ENCODE measurements around the gene FN3KRP. TPM values are rescaled to one million over a fixed set of nuclear protein-coding genes. Genes with fewer than 3 reads are reported as not detected.

Gene FN3KRP
- total and polyA plus RNA-seq, 2 of the 13 experiments (the other 11 are each of a cell fraction or from before 2014, with no cell fraction given): 22.4 to 28.2 TPM

DNA sequence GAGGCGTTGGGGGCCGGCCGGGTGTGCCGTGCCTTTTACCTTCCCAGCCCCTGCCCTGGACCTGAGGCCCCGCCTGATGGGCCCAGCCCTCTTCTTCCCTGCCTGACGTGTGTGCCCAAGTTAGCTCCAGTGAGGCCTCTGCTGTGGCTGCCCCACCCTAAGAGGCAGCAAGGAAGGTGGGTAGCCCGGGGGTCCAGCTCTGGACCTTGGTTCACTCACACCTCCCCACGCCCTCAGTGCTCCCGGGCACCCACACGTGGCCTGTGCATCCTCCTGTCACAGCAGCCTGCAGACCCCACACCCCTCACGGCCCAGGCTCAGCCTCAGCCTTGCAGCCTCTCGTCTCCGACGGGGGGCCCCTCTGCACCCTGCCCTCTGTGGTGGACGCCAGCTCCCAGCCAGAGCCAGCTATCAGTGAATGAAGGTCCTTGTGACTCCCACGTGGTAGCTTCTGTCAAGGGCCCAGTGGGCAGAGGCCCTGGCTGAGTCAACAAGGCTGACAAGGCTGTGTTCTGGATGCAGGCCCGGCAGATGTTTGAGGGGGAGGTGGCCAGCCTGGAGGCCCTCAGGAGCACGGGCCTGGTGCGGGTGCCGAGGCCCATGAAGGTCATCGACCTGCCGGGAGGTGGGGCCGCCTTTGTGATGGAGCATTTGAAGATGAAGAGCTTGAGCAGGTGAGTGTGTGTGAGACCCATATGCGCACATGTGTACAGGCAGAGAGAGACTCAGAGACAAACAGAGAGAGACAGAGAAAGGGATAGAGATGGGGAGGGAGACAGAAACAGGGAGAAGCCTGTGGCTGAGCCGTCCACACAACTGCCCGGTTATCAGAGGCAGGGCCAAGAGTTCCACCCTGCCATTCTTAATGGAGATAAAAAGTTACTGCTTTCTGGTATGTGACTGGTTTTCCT is 21.7 kb downstream of the FN3KRP start (continued):
- peak; percentile 94 for TF ChIP-seq ZNF503 (CRISPR knock-in tag; IDR thresholded peaks at IDR 0.05)
- peak; percentile 90 for TF ChIP-seq ZSCAN22 (CRISPR knock-in tag; IDR thresholded peaks at IDR 0.05)
- TF ChIP-seq ZNF20 (CRISPR knock-in tag; IDR thresholded peaks at IDR 0.05): no peak
- TF ChIP-seq THRA (CRISPR knock-in tag; IDR thresholded peaks at IDR 0.05; ENCODE audit: borderline replicate concordance): peak; percentile 91
- peak in 1 of 2 experiments; percentile 81; a peak in 2 of 4 replicates for TF ChIP-seq EP300 (IDR thresholded peaks at IDR 0.05; ENCODE audit: low read depth in 2 of 2, low read length in 2 of 2)
- peak; percentile 92 for TF ChIP-seq EP300 (CRISPR knock-in tag; IDR thresholded peaks at IDR 0.05; ENCODE audit: borderline replicate concordance)
- peak; percentile 96 for TF ChIP-seq XRCC5 (optimal IDR thresholded peaks at IDR 0.05; ENCODE audit: low read length)
- TF ChIP-seq KMT2B (CRISPR knock-in tag; IDR thresholded peaks at IDR 0.05): peak; percentile 97
- TF ChIP-seq SIN3A (IDR thresholded peaks at IDR 0.05; ENCODE audit: borderline replicate concordance, low read depth, low read length): peak; percentile 99
- TF ChIP-seq HHEX (CRISPR knock-in tag; IDR thresholded peaks at IDR 0.05): peak; percentile 85
- no peak for TF ChIP-seq GTF2F1 (IDR thresholded peaks at IDR 0.05; ENCODE audit: low read length)
- peak; percentile 99; the same call in 1 of the 2 replicates for TF ChIP-seq HES4 (CRISPR knock-in tag; IDR thresholded peaks at IDR 0.05; ENCODE audit: borderline replicate concordance)
- peak; percentile 77; the same call in 1 of the 2 replicates for TF ChIP-seq SAFB2 (CRISPR knock-in tag; IDR thresholded peaks at IDR 0.05; ENCODE audit: borderline replicate concordance, low read depth)
- TF ChIP-seq, protein P1, sequence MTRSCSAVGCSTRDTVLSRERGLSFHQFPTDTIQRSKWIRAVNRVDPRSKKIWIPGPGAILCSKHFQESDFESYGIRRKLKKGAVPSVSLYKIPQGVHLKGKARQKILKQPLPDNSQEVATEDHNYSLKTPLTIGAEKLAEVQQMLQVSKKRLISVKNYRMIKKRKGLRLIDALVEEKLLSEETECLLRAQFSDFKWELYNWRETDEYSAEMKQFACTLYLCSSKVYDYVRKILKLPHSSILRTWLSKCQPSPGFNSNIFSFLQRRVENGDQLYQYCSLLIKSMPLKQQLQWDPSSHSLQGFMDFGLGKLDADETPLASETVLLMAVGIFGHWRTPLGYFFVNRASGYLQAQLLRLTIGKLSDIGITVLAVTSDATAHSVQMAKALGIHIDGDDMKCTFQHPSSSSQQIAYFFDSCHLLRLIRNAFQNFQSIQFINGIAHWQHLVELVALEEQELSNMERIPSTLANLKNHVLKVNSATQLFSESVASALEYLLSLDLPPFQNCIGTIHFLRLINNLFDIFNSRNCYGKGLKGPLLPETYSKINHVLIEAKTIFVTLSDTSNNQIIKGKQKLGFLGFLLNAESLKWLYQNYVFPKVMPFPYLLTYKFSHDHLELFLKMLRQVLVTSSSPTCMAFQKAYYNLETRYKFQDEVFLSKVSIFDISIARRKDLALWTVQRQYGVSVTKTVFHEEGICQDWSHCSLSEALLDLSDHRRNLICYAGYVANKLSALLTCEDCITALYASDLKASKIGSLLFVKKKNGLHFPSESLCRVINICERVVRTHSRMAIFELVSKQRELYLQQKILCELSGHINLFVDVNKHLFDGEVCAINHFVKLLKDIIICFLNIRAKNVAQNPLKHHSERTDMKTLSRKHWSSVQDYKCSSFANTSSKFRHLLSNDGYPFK (CRISPR knock-in tag; IDR thresholded peaks at IDR 0.05; ENCODE audit: borderline replicate concordance): peak; percentile 91; the same call in 1 of the 2 replicates
- TF ChIP-seq RBFOX2 (IDR thresholded peaks at IDR 0.05; ENCODE audit: low read depth, low read length): peak; percentile 83
- TF ChIP-seq GFI1 (CRISPR knock-in tag; IDR thresholded peaks at IDR 0.05; ENCODE audit: borderline replicate concordance): peak; percentile 92
- peak; percentile 100 for TF ChIP-seq ZNF510 (CRISPR knock-in tag; IDR thresholded peaks at IDR 0.05; ENCODE audit: low read depth)
- TF ChIP-seq, protein P2, sequence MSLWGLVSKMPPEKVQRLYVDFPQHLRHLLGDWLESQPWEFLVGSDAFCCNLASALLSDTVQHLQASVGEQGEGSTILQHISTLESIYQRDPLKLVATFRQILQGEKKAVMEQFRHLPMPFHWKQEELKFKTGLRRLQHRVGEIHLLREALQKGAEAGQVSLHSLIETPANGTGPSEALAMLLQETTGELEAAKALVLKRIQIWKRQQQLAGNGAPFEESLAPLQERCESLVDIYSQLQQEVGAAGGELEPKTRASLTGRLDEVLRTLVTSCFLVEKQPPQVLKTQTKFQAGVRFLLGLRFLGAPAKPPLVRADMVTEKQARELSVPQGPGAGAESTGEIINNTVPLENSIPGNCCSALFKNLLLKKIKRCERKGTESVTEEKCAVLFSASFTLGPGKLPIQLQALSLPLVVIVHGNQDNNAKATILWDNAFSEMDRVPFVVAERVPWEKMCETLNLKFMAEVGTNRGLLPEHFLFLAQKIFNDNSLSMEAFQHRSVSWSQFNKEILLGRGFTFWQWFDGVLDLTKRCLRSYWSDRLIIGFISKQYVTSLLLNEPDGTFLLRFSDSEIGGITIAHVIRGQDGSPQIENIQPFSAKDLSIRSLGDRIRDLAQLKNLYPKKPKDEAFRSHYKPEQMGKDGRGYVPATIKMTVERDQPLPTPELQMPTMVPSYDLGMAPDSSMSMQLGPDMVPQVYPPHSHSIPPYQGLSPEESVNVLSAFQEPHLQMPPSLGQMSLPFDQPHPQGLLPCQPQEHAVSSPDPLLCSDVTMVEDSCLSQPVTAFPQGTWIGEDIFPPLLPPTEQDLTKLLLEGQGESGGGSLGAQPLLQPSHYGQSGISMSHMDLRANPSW (CRISPR knock-in tag; IDR thresholded peaks at IDR 0.05; ENCODE audit: borderline replicate concordance): no peak; the same call in none of the 2 replicates
- TF ChIP-seq ZNF556 (CRISPR knock-in tag; IDR thresholded peaks at IDR 0.05; ENCODE audit: borderline replicate concordance): peak; percentile 99
